Activated CD4-positive, alpha-beta T cell treated with anti-CD3 and anti-CD28 coated beads for 24 hours (primary cell): ENCODE data around the gene FAM187B.
A peak's percentile ranks its signal among the peaks of the same experiment; 100 is the strongest.

ENCODE experiments used
- DNase-seq, 2 donors: peaks; one replicate each; pipeline ENCODE4 v3.0.0-alpha.2; 2020; ENCODE audit warnings: low read depth in 2 of 2

Gene FAM187B

GRCh38 chr19:35228177-35228930, at the start of gene FAM187B:
TSS of gene FAM187B (minus strand) at chr19:35228739. CDS start at chr19:35228680, 59 bp downstream.
- no peak for DNase-seq

DNA sequence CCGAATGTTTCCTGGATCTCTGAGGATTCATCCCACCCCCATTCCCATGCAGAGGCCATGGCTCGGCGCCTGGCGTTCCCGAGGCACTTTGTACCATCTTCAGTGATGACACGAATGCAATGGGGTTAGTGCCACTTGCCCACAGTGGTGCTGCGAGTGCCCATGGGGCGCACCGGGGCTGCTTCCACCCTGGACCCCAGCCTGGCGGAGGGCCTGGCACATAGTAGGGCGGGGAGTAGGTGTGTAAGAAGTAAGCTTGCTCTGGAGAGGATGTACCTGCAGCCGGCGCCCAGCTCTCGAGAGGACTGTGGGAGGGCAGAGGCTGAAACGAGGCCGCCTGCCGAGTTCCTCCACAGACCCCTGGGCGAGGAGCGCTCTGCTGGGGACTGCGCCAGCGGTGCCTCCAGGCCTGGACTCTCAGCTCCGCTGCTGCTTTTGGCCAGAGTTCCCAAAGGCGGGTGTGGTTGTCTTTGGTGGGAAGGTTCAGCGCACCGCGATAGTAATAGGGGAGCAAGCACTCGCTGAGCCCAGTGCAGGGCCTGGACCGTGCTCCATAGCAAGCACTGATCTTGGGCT, 48.3 kb upstream of the FAM187B start:
- no peak for DNase-seq

- DNase-seq, result no peak
Measured at GRCh38 chr19:35274323-35274722, 45.8 kb upstream of the FAM187B start.

- DNase-seq, result no peak
Measured at GRCh38 chr19:35273686-35274259, 45.2 kb upstream of the FAM187B start.

DNA sequence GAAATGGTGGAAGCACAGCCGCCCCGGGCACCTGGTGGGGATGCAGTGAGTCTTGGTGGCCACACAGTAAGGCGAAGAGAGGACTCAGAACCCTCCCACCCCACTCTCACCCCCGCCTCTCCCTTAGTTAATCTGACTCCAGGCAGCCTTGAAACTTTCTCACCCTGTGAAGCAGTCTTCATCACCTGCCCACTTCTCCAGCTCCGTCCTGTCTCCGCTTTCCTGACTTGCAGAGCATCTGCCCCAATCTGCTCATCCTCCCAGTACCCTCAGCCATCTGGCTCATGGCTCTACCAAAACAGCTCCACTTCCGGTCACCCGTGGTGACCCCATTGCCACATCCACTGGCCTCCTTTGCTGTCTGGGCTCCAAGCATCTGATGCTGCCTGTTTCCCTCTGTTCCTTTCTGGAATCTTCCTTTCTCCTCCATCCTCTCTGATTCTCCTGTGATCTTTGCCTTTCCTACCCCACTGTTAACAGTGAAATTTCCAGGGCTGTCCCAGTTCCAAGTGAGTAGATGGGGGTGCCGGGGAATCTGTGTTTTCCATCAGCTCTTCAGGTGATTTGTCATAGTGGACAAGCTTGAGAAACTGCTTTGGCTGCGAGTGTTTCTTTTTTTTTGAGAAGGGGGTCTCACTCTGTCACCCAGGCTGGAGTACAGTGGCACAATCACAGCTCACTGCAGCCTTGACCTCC, 44.6 kb upstream of the FAM187B start:
- DNase-seq, result no peak

DNA sequence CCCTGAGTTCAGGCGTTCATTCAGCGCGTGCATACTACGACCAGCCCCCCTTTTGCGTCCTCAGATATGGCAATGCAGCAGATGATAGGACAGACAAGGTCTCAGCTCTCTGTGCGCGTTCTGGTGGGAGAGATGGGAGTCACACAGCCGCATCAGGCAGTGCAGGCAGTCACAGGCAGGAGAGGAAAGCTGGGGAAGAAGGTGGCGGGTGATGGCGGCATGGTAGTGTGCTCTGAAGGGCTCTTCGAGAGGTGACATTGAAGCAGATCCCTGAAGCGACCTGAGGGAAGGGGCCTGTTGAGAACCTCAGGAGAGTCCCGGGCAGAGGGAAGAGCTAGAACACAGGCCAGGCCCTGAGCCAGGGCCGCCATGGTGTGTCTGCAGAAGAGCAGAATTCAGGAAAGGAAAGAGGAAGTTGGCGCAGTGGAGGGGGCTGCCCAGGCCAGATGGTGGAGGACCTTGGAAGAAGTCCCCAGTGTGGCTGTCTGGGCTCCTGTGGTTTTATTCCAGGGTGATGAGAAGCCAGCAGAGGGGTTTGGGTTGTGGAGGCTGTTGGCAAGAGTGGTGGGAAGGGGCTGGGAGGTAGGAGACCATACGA, 43.7 kb upstream of the FAM187B start:
- no peak for DNase-seq

DNA sequence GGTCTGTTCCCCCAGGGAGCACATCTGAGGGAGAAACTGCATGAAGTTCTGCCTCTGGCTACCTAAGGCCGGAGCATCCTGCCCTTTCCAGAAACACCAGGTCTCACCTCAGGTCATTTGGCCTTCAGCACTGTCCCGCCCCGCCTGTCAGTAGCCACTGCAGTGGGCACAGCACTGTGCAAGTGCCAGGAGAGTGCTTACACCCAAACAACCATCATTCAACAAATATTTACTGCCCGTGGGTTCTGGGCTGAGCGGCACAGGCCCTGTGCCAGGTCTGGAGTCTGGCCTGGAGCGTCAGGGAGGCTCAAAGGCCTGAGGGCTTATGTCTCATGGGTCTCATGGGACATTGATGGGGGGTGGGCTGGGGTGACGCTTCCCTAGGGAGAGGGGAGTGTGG, 43.0 kb upstream of the FAM187B start:
- no peak for DNase-seq

GRCh38 chr19:35270381-35270811, 41.9 kb upstream of the FAM187B start:
- no peak for DNase-seq

GRCh38 chr19:35269438-35270117, 41.0 kb upstream of the FAM187B start:
- DNase-seq, result peak; percentile 54 to 63

- peak; percentile 40 to 49 for DNase-seq
Measured at GRCh38 chr19:35268536-35269437, 40.2 kb upstream of the FAM187B start, which contains the start of gene USF2. TSS of gene USF2 (plus strand) at chr19:35268962. CDS start at chr19:35269102, 140 bp downstream.

- DNase-seq, result peak; percentile 50 to 57
Measured at GRCh38 chr19:35267818-35268535, 39.4 kb upstream of the FAM187B start.

DNA sequence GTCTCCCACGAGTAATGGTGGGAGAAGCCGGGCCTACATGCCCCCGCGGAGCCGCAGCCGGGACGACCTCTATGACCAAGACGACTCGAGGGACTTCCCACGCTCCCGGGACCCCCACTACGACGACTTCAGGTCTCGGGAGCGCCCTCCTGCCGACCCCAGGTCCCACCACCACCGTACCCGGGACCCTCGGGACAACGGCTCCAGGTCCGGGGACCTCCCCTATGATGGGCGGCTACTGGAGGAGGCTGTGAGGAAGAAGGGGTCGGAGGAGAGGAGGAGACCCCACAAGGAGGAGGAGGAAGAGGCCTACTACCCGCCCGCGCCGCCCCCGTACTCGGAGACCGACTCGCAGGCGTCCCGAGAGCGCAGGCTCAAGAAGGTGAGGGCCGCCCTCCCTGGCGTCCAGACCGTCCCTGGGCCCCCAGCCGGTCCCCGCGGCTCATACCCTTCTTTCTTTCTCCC, 38.8 kb upstream of the FAM187B start:
- no peak for DNase-seq

- DNase-seq, result no peak
Measured at GRCh38 chr19:35266520-35267352, 38.2 kb upstream of the FAM187B start.

DNA sequence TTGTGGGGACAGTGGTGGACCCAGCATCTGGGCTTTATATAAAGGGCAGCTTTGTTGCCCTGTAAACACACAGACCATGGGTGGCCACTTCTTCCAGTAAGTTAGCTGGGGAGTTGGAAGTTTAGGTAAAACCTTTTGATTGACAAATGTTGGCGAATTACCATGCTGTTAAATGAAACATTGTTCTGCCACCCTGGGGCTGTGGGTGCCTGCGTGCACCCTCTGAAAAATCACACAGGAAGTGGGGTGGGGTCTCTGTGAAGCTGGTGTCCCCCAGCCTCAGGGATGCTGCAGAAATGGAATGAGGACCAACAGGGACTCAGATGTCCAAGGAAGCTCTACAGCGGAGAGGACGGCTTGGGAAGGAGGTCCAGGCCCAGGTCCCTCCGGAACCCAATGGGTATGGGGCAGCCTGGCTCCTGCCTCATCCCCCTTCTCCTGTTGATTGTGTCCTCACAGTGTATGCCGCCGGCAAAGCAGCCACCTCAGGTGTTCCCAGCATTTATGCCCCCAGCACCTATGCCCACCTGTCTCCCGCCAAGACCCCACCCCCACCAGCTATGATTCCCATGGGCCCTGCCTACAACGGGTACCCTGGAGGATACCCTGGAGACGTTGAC, 37.5 kb upstream of the FAM187B start:
- no peak for DNase-seq

DNA sequence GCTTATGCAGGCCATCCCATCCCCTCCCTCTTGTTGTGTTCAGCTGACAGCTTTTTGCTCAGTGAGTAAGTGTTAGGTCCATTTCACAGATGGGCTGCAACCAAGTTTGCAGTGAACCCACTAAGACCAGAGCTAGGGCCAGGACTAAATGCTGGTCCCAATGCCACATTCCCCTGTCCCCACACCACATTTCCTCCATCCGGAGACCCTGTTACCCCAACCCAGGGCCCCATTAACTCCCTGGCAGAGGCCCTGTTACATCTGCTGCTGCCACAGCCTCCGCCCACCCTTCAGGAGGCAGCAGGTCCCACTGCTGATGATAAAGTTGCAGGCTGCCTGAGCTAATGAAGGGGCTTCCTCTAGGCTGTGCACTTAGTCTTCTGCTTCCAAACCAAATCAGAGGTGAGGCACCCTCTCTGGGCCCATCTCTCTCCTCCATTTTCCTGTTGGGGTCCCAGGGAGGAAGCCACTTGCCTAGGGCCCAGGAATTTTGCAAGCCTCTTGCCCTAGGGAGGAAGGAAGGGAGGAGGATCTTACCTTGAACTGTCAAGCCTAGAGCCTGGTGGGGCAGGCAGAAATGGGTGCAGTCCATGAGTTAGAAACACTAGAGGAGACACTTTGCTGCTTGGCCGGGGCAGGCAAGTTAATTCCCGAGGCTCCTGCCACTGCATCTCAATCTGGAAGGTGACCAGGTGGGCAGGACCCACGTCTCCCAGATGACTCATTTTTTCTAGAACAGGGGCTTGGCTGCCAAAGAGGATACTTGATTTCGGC, 36.8 kb upstream of the FAM187B start:
- no peak for DNase-seq

- no peak for DNase-seq
Measured at GRCh38 chr19:35264268-35265125, 36.0 kb upstream of the FAM187B start.
